Ramos (cell line): ENCODE data around the gene PROCA1.

Experiments used
- in situ Hi-C: fragments of 300-500 bp; cut with MboI; formaldehyde crosslinking; loops from one replicate; pipeline ENCODE4 v1.14.3; 2022; ENCODE audit warnings: low sequenced_read_pairs; ENCODE audit not compliant: unreplicated experiment

The PROCA1 gene

GRCh38 chr17:28715217-28715616 lies 3.5 kb upstream of the PROCA1 start:
- in situ Hi-C loops: no loop called here

- in situ Hi-C loops: no loop called here
Measured at GRCh38 chr17:28714281-28714680, 2.6 kb upstream of the PROCA1 start.

- in situ Hi-C loops: no loop called here
Measured at GRCh38 chr17:28712705-28713415, 1.2 kb upstream of the PROCA1 start.

- in situ Hi-C loops: no loop called here
Measured at GRCh38 chr17:28712032-28712704, 480 bp upstream of the PROCA1 start.

GRCh38 chr17:28710861-28711722 lies 596 bp downstream of the PROCA1 start:
- in situ Hi-C loops: no loop called here

- in situ Hi-C loops: no loop called here
Measured at GRCh38 chr17:28707339-28707720, 4.4 kb downstream of the PROCA1 start.

- in situ Hi-C loops: no loop called here
Measured at GRCh38 chr17:28706471-28707338, 5.0 kb downstream of the PROCA1 start.

- in situ Hi-C loops: no loop called here
Measured at GRCh38 chr17:28705728-28706334, 5.9 kb downstream of the PROCA1 start.

- in situ Hi-C loops: no loop called here
Measured at GRCh38 chr17:28705074-28705659, 6.5 kb downstream of the PROCA1 start.

- in situ Hi-C loops: no loop called here
Measured at GRCh38 chr17:28704219-28704858, 7.3 kb downstream of the PROCA1 start.

- in situ Hi-C loops: no loop called here
Measured at GRCh38 chr17:28703552-28704218, 8.0 kb downstream of the PROCA1 start.

- in situ Hi-C loops: no loop called here
Measured at GRCh38 chr17:28702752-28703150, 8.9 kb downstream of the PROCA1 start.

GRCh38 chr17:28702026-28702751 lies 9.5 kb downstream of the PROCA1 start:
- in situ Hi-C loops: no loop called here

GRCh38 chr17:28700830-28701492 lies 10.7 kb downstream of the PROCA1 start:
- in situ Hi-C loops: no loop called here

- in situ Hi-C loops: no loop called here
Measured at GRCh38 chr17:28700278-28700677, 11.4 kb downstream of the PROCA1 start.

- in situ Hi-C loops: no loop called here
Measured at GRCh38 chr17:28698253-28698941, 13.3 kb downstream of the PROCA1 start.

- in situ Hi-C loops: no loop called here
Measured at GRCh38 chr17:28693869-28694268, 17.8 kb downstream of the PROCA1 start.
